Measurements from ENCODE around the gene QSOX1.

GRCh38 chr1:180194048-180194425 is 39.4 kb downstream of the QSOX1 start:
- no peak for TF ChIP-seq GATA2 (IDR thresholded peaks at IDR 0.05; ENCODE audit: low read depth, low read length)
- no peak for TF ChIP-seq GATA3 (IDR thresholded peaks at IDR 0.05; ENCODE audit: low read depth, low read length)

Data from SH-SY5Y (cell line).